A549 (cell line): ENCODE measurements around the gene BCKDHA.

Experiments
- BCL3 ChIP-seq: fragments of >200 bp; sonication (Bioruptor Twin); formaldehyde crosslinking; IDR thresholded peaks from 3 replicates; pipeline ENCODE4 v1.6.1; 2016
- ELK1 ChIP-seq: fragments of 150-350 bp; IDR thresholded peaks from 2 replicates; pipeline ENCODE4 v1.6.1; 2014; ENCODE audit warnings: low read depth, mild to moderate bottlenecking, low read length
- HOXA7 ChIP-seq: fragments of 250-450 bp; sonication (Bioruptor Pico); IDR thresholded peaks from 2 replicates; pipeline ENCODE4 v1.5.0; 2020; ENCODE audit warnings: mild to moderate bottlenecking, moderate library complexity
- HOXB5 ChIP-seq: fragments of 250-450 bp; sonication (Bioruptor Pico); IDR thresholded peaks from 2 replicates; pipeline ENCODE4 v1.5.0; 2020; ENCODE audit warnings: mild to moderate bottlenecking, moderate library complexity
- JUNB ChIP-seq: fragments of >200 bp; sonication (Bioruptor Twin); formaldehyde crosslinking; IDR thresholded peaks from 2 replicates; pipeline ENCODE4 v1.6.1; 2016
- MAX ChIP-seq: IDR thresholded peaks from 2 replicates; pipeline ENCODE4 v1.6.1; 2012
- MAZ ChIP-seq: fragments of 150-350 bp; IDR thresholded peaks from 2 replicates; pipeline ENCODE4 v1.6.1; 2014; ENCODE audit warnings: antibody characterized with exemption, low read depth, low read length, borderline replicate concordance
- MYC ChIP-seq: IDR thresholded peaks from 2 replicates; pipeline ENCODE4 v1.6.1; 2012; ENCODE audit warnings: mild to moderate bottlenecking, inconsistent platforms, low read length, improper control_type of control experiment, borderline replicate concordance
- POLR2A ChIP-seq: IDR thresholded peaks from 2 replicates; pipeline ENCODE4 v1.6.1; 2012; ENCODE audit warnings: mild to moderate bottlenecking, low read length
- TFCP2L1 ChIP-seq: fragments of 250-450 bp; sonication (Bioruptor Pico); IDR thresholded peaks from 2 replicates; pipeline ENCODE4 v1.5.0; 2021; ENCODE audit warnings: mild to moderate bottlenecking
- TP53 ChIP-seq: fragments of 250-450 bp; sonication (Bioruptor Pico); IDR thresholded peaks from 2 replicates; pipeline ENCODE4 v1.5.0; 2021; ENCODE audit warnings: mild to moderate bottlenecking, moderate library complexity
- ZFP36 ChIP-seq: fragments of 450-650 bp; IDR thresholded peaks from 2 replicates; pipeline ENCODE4 v1.6.1; 2014; ENCODE audit warnings: borderline replicate concordance; ENCODE audit not compliant: partially characterized antibody
- TF ChIP-seq, protein P1 (sequence below): fragments of >200 bp; sonication (Bioruptor Twin); formaldehyde crosslinking; IDR thresholded peaks from 3 replicates; pipeline ENCODE4 v1.5.1; 2016
- TF ChIP-seq, protein P2 (sequence below): fragments of 200-600 bp; sonication (generic); IDR thresholded peaks from 2 replicates; pipeline ENCODE4 v1.6.1; 2016; ENCODE audit warnings: antibody characterized with exemption, mild to moderate bottlenecking, moderate library complexity

GRCh38 chr19:41411100-41411967, 13.7 kb downstream of the BCKDHA start:
- no peak for TF ChIP-seq MAX
- no peak for TF ChIP-seq MAZ
- TF ChIP-seq, protein P1, sequence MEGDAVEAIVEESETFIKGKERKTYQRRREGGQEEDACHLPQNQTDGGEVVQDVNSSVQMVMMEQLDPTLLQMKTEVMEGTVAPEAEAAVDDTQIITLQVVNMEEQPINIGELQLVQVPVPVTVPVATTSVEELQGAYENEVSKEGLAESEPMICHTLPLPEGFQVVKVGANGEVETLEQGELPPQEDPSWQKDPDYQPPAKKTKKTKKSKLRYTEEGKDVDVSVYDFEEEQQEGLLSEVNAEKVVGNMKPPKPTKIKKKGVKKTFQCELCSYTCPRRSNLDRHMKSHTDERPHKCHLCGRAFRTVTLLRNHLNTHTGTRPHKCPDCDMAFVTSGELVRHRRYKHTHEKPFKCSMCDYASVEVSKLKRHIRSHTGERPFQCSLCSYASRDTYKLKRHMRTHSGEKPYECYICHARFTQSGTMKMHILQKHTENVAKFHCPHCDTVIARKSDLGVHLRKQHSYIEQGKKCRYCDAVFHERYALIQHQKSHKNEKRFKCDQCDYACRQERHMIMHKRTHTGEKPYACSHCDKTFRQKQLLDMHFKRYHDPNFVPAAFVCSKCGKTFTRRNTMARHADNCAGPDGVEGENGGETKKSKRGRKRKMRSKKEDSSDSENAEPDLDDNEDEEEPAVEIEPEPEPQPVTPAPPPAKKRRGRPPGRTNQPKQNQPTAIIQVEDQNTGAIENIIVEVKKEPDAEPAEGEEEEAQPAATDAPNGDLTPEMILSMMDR: no peak
- TF ChIP-seq, protein P2, sequence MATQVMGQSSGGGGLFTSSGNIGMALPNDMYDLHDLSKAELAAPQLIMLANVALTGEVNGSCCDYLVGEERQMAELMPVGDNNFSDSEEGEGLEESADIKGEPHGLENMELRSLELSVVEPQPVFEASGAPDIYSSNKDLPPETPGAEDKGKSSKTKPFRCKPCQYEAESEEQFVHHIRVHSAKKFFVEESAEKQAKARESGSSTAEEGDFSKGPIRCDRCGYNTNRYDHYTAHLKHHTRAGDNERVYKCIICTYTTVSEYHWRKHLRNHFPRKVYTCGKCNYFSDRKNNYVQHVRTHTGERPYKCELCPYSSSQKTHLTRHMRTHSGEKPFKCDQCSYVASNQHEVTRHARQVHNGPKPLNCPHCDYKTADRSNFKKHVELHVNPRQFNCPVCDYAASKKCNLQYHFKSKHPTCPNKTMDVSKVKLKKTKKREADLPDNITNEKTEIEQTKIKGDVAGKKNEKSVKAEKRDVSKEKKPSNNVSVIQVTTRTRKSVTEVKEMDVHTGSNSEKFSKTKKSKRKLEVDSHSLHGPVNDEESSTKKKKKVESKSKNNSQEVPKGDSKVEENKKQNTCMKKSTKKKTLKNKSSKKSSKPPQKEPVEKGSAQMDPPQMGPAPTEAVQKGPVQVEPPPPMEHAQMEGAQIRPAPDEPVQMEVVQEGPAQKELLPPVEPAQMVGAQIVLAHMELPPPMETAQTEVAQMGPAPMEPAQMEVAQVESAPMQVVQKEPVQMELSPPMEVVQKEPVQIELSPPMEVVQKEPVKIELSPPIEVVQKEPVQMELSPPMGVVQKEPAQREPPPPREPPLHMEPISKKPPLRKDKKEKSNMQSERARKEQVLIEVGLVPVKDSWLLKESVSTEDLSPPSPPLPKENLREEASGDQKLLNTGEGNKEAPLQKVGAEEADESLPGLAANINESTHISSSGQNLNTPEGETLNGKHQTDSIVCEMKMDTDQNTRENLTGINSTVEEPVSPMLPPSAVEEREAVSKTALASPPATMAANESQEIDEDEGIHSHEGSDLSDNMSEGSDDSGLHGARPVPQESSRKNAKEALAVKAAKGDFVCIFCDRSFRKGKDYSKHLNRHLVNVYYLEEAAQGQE: no peak
- TF ChIP-seq MYC: no peak
- TF ChIP-seq ELK1: no peak
- no peak for TF ChIP-seq JUNB
- no peak for TF ChIP-seq HOXB5 (CRISPR knock-in tag)
- no peak for TF ChIP-seq ZFP36
- no peak for TF ChIP-seq TFCP2L1
- TF ChIP-seq POLR2A: no peak
- TF ChIP-seq HOXA7 (CRISPR knock-in tag): no peak
- TF ChIP-seq TP53 (CRISPR knock-in tag): no peak
- no peak for TF ChIP-seq BCL3
